CD4-positive, alpha-beta T cell (primary cell): ENCODE data around the gene CANX. TPM values are rescaled to one million over a fixed set of nuclear protein-coding genes. Genes with fewer than 3 reads are reported as not detected.

Source experiments
- ATAC-seq: fragments of 200-7000 bp; cut with Tn5 transposase; one replicate; pipeline ENCODE4 v1.10.0; 2022; ENCODE audit warnings: mild to moderate bottlenecking; ENCODE audit not compliant: poor library complexity
- CTCF ChIA-PET: fragments of 350-600 bp; sonication (Branson Sonifier 250); formaldehyde crosslinking; loops from one replicate; lab custom pipeline; 2021; ENCODE audit warnings: antibody characterized with exemption, inconsistent platforms; lab: Charles Lee
- POLR2A ChIA-PET: fragments of 350-600 bp; sonication (Branson Sonifier 250); formaldehyde crosslinking; loops from one replicate; lab custom pipeline; 2021; ENCODE audit warnings: antibody characterized with exemption, inconsistent platforms; lab: Charles Lee
- DNase-seq, 14 experiments: peaks; one replicate each; pipeline ENCODE4 v3.0.0-alpha.2; 2013 to 2020; ENCODE audit warnings: mixed read lengths in 2 of 14
- H3K27ac ChIP-seq, 2 donors: one replicate each; pipeline versions ENCODE4 v1.5.1 to v1.7.0; 2013; ENCODE audit warnings: low read length in 2 of 2, low read depth in 1 of 2, mild to moderate bottlenecking in 1 of 2
- H3K27me3 ChIP-seq, 2 experiments: 1 replicate in 1 of 2; 2 replicates in 1 of 2; pipeline versions ENCODE4 v1.6.1 to v1.7.0; 2013; ENCODE audit warnings: low read length in 2 of 2, control low read depth in 1 of 2, mild to moderate bottlenecking in 1 of 2, moderate library complexity in 1 of 2; ENCODE audit not compliant: insufficient read depth in 2 of 2, control insufficient read depth in 1 of 2
- H3K36me3 ChIP-seq: one replicate; pipeline ENCODE4 v1.6.1; 2013; ENCODE audit warnings: low read length, control low read depth; ENCODE audit not compliant: insufficient read depth
- H3K4me1 ChIP-seq: one replicate; pipeline ENCODE4 v1.6.1; 2013; ENCODE audit warnings: low read length, control low read depth; ENCODE audit not compliant: insufficient read depth
- H3K4me3 ChIP-seq: one replicate; pipeline ENCODE4 v1.5.1; 2013; ENCODE audit warnings: mild to moderate bottlenecking, low read length, moderate library complexity
- H3K9me3 ChIP-seq, 2 experiments: 1 replicate in 1 of 2; 2 replicates in 1 of 2; pipeline versions ENCODE4 v1.6.1 to v1.7.0; 2013; ENCODE audit warnings: low read length in 2 of 2, mild to moderate bottlenecking in 2 of 2, control low read depth in 1 of 2, moderate library complexity in 1 of 2; ENCODE audit not compliant: control insufficient read depth in 1 of 2, insufficient read depth in 1 of 2
- H3K27ac Mint-ChIP-seq: one replicate; pipeline ENCODE4 v1.8.0; 2020; ENCODE audit warnings: mixed read lengths
- H3K27me3 Mint-ChIP-seq: one replicate; pipeline ENCODE4 v1.8.0; 2021; ENCODE audit warnings: mixed read lengths
- H3K36me3 Mint-ChIP-seq: one replicate; pipeline ENCODE4 v1.8.0; 2021; ENCODE audit warnings: low read depth, mixed read lengths
- H3K4me1 Mint-ChIP-seq: one replicate; pipeline ENCODE4 v1.8.0; 2021; ENCODE audit warnings: low read depth, mixed read lengths
- H3K4me3 Mint-ChIP-seq: one replicate; pipeline ENCODE4 v1.8.0; 2020; ENCODE audit warnings: mild to moderate bottlenecking, mixed read lengths
- H3K9me3 Mint-ChIP-seq: one replicate; pipeline ENCODE4 v1.8.0; 2020; ENCODE audit warnings: mixed read lengths
- intact Hi-C, 2 experiments: fragments of 100-400 bp; cut with DNase I in 1 of 2; cut with micrococcal nuclease in 1 of 2; formaldehyde crosslinking; loops; one replicate each; pipeline versions ENCODE4 v1.15.1 to v1.9.0; 2023 to 2025; cut with DNase I, micrococcal nuclease
- total RNA-seq, 174 experiments: library from RNA in 2 of 174; stranded (reverse) in 2 of 174; gene quantifications; one replicate each; pipeline ENCODE4 v1.2.3 and lab custom pipeline; 2021 to 2026
- TF ChIP-seq, protein P1 (sequence below): fragments of 200-600 bp; IDR thresholded peaks from one replicate; pipeline ENCODE4 v1.8.0; 2022; ENCODE audit warnings: antibody characterized with exemption, mild to moderate bottlenecking

CANX gene
- total RNA-seq, 2 experiments from 2014 or later, result 150 to 152 TPM

DNA sequence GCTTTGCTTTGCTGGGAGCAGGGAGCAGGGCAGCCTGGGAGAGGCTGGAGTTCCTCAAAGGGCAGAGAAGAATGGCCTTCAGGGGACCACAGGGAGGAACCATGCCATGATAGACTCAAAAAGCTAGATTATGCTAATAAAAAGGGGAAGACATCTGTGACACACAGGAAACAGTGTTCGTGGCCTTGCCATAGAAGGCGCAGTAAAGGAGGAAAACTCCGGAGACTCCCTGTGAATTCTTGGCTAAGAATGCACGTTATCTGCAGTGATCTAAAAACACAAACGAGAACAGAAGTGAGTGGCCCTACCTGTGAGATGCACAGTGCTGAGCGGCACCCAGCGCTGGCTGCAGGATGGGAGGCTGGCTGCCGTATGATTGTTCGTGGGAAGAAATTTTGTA lies 79.1 kb downstream of the CANX start:
- Histone ChIP-seq H3K4me3 (no peak overlapping the region), H3K4me1 (no peaks in the 10 kb centered on the region), H3K27ac (no peak overlapping the region), H3K27me3 (no peaks in the 10 kb centered on the region), H3K36me3 (peaks cover 59% of the 10 kb centered on the region), H3K9me3 (no peaks in the 10 kb centered on the region)
- Mint-ChIP-seq H3K36me3 (peaks cover 68% of the 10 kb centered on the region), H3K27ac (no peak overlapping the region), H3K27me3 (no peaks in the 10 kb centered on the region), H3K9me3 (no peaks in the 10 kb centered on the region), H3K4me3 (no peak overlapping the region), H3K4me1 (no peaks in the 10 kb centered on the region)
- intact Hi-C loops, result no loop called here
- ChIA-PET CTCF (interaction anchor here (1.0 kb wide), 1 partner anchor 24 kb away, joined by 3 read pairs; no protein-coding TSS in a partner anchor), POLR2A (interaction anchor here (1.0 to 1.2 kb wide), 2 partner anchors 8 to 16 kb away, joined by 3 to 5 read pairs; partner anchors contain the start of gene LTC4S)
- TF ChIP-seq, protein P1, sequence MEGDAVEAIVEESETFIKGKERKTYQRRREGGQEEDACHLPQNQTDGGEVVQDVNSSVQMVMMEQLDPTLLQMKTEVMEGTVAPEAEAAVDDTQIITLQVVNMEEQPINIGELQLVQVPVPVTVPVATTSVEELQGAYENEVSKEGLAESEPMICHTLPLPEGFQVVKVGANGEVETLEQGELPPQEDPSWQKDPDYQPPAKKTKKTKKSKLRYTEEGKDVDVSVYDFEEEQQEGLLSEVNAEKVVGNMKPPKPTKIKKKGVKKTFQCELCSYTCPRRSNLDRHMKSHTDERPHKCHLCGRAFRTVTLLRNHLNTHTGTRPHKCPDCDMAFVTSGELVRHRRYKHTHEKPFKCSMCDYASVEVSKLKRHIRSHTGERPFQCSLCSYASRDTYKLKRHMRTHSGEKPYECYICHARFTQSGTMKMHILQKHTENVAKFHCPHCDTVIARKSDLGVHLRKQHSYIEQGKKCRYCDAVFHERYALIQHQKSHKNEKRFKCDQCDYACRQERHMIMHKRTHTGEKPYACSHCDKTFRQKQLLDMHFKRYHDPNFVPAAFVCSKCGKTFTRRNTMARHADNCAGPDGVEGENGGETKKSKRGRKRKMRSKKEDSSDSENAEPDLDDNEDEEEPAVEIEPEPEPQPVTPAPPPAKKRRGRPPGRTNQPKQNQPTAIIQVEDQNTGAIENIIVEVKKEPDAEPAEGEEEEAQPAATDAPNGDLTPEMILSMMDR, result no peak
- no peak for ATAC-seq
- peak in 1 of 14 experiments; percentile 39 for DNase-seq

DNA sequence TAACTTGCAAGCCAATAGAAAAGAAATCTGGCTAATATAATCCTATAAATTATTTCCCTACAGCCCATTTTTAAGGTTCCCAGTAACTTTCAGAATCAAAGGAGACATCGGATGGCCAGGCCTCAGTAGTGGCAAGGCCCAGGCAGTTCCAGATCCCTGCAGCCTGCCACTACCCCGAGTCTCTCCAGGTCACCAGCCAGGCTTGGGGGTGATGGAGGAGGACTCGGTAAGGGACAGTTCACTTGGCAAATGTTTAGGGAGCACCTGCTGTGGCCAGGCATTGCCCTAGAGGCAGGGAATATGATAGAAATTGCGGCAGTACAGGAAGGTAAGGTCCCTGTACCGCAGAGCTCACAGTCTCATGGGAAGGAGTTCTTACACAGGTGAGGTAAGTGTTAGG lies 79.8 kb downstream of the CANX start:
- CTCF ChIA-PET, result interaction anchor here (1.0 kb wide), 1 partner anchor 23 kb away, joined by 3 read pairs; no protein-coding TSS in a partner anchor
- no peak overlapping the region for H3K4me3 ChIP-seq

DNA sequence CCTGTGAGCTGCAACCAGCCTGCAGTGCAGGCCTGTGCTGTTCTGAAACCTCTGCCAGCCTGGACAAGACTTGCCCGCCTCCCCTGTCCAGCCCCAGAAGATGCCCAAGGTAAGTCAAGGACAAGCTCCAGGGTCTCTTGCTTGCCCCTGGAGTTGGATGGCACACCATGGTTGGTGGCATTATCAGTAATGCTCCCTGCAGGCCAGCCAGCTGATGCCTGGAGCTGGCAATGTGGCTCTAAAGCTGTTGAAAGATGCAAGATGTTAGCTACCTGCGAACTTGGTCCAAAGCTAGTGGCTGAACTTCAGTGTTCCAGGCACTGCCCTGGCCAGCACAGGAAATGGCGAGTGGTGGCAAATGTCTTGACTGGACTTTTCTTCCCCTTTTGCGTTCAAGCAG lies 81.1 kb downstream of the CANX start:
- no peak overlapping the region for H3K4me3 Mint-ChIP-seq
- no peaks in the 10 kb centered on the region for H3K27me3 Mint-ChIP-seq
- peaks cover 52% of the 10 kb centered on the region for H3K36me3 Mint-ChIP-seq
- no peaks in the 10 kb centered on the region for H3K4me1 ChIP-seq
- H3K9me3 ChIP-seq, result no peaks in the 10 kb centered on the region
- H3K27me3 ChIP-seq, result no peaks in the 10 kb centered on the region
- H3K27ac Mint-ChIP-seq, result no peak overlapping the region
- POLR2A ChIA-PET, result interaction anchor here (1.2 kb wide), 1 partner anchor 10 kb away, joined by 3 read pairs; no protein-coding TSS in a partner anchor
- TF ChIP-seq, protein P1, result no peak
- peaks cover 40% of the 10 kb centered on the region for H3K36me3 ChIP-seq
- H3K27ac ChIP-seq, result no peak overlapping the region
- H3K4me3 ChIP-seq, result no peak overlapping the region
- H3K4me1 Mint-ChIP-seq, result no peaks in the 10 kb centered on the region
- DNase-seq (no peak), ATAC-seq (no peak)
- intact Hi-C loops, result no loop called here
- H3K9me3 Mint-ChIP-seq, result no peaks in the 10 kb centered on the region
- CTCF ChIA-PET, result interaction anchor here (0.8 kb wide), 1 partner anchor 22 kb away, joined by 3 read pairs; no protein-coding TSS in a partner anchor

More for the DNA sequence above, 79.8 kb downstream of the CANX start:
- ATAC-seq, result no peak
- TF ChIP-seq, protein P1, result no peak
- H3K27ac ChIP-seq, result no peak overlapping the region
- no peaks in the 10 kb centered on the region for H3K4me1 ChIP-seq
- DNase-seq, result no peak
- intact Hi-C loops, result no loop called here
- no peaks in the 10 kb centered on the region for H3K9me3 ChIP-seq
- peaks cover 52% of the 10 kb centered on the region for H3K36me3 ChIP-seq
- no peaks in the 10 kb centered on the region for H3K4me1 Mint-ChIP-seq
- H3K27me3 Mint-ChIP-seq, result no peaks in the 10 kb centered on the region
- no peaks in the 10 kb centered on the region for H3K27me3 ChIP-seq
- POLR2A ChIA-PET, result no interaction called here
- no peak overlapping the region for H3K27ac Mint-ChIP-seq
- no peaks in the 10 kb centered on the region for H3K9me3 Mint-ChIP-seq
- peaks cover 61% of the 10 kb centered on the region for H3K36me3 Mint-ChIP-seq
- H3K4me3 Mint-ChIP-seq, result no peak overlapping the region
